DMS 273 (cell line): ENCODE data around the gene TAS2R41.

Experiments used
- DNase-seq: peaks from one replicate; lab custom pipeline; 2025; ENCODE audit not compliant: unreplicated experiment; lab: John Stamatoyannopoulos, UW

Gene TAS2R41, protein sequence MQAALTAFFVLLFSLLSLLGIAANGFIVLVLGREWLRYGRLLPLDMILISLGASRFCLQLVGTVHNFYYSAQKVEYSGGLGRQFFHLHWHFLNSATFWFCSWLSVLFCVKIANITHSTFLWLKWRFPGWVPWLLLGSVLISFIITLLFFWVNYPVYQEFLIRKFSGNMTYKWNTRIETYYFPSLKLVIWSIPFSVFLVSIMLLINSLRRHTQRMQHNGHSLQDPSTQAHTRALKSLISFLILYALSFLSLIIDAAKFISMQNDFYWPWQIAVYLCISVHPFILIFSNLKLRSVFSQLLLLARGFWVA

GRCh38 chr7:143477501-143478150 is at the start of gene TAS2R41:
TAS2R41 (plus strand) TSS chr7:143477873; CDS start chr7:143477873, 0 bp downstream.
- DNase-seq, result no peak

- DNase-seq, result no peak
These were observed 47.6 kb upstream of the TAS2R41 start for GRCh38 chr7:143429770-143430698.

DNA sequence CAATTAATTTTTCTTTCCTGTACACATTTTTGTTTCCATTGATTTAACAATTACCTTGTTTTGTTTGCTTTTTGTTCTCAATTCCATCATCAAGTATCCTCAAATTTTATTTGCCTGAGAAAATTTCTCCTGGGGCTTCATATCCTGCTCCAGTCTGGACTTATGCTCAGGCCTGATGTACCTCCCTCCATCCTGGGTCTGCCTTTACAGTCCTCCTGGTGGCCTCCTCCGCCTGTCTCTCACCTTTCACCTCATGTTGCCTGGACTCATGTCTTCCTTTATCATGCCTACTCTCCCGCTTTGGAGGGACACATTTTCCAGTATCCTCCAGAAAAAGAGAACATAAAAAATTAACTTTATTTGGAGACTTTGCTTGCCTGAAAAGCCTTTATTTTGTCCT is 46.6 kb upstream of the TAS2R41 start:
- no peak for DNase-seq

- DNase-seq, result no peak
These were observed 43.9 kb upstream of the TAS2R41 start for GRCh38 chr7:143433759-143434158.

- DNase-seq, result peak; percentile 33
These were observed 43.0 kb upstream of the TAS2R41 start for GRCh38 chr7:143434660-143435059.

DNA sequence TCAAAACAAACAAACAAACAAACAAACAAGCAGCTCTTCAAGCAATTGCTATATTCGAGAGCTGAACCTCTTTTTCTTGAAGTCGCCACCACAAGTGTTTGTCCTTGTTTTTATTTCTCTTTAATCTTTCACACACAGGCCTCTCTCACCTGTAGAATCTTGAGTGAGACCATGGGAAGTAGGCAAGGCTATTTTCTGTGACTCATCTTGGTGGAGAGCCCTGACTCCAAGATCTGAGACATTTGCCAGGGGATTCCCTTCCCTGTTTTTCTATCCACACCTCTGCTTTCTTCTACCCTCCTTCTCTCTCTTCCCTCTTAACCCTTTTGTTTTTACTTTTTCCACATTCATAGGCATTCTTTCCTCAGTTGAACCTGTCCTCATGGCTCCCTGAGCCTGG is 42.4 kb upstream of the TAS2R41 start:
- DNase-seq, result no peak

GRCh38 chr7:143436325-143436946 is 41.2 kb upstream of the TAS2R41 start:
- DNase-seq, result no peak

DNA sequence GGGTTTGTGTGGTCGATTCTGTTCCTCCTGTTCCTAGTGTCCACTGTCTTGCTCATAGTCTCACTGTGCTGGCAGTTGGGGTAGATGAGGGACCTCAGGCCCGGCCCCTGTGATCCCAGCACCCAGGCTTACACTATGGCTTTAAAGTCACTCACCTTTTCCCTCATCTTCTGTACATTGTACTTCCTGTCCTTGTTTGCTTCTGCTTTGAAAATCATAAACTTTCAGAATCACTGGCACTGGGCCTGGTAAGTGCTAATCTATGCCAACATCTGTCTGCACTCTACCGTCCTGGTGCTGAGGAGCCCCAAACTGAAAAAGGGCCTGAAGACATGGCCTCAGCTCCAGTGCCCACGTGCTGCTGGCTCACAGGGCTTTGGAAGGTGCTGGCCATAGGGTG is 40.1 kb upstream of the TAS2R41 start:
- no peak for DNase-seq

DNA sequence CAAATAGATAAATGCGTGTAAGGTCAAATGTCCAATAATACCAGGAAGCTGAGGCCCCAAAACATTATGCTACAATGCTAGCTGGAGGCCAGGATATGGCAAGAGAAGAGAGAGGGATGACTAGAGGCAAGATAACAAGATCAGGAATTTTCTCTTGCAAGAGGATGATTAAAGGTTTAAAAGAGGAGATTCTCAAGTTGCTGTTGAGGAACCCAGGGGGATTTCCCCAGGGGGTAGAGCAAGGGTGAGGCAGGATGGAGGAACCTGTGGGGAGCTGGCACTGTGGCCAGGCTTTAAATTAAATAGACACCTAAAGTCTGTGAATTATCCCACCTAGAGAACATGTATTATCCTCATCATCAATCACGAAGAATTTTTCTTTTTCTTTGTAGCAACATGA is 37.8 kb upstream of the TAS2R41 start:
- no peak for DNase-seq

DNA sequence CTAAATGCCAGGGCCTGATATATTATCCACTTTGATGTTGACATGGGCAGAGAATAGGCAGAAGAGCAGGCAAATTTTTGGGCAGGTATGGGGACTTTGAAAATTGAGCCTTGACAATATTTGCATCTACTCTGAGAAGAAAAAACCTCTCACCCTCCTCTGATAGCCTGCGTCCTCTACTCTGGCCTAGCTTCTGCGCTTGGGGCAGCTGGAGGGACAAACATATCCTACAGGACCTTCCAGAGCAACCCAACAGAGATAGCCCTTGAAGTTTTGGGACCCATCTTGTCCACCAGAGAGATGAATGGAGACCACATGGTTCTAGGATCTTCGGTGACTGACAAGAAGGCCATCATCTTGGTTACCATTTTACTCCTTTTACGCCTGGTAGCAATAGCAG is 34.5 kb upstream of the TAS2R41 start, which contains the start of gene TAS2R60:
Gene TAS2R60, plus strand, starts transcription at position 301 of the 400 bp plus-strand sequence. Its CDS starts 0 bp downstream, at position 301.
- DNase-seq, result no peak

- no peak for DNase-seq
These were observed 33.5 kb upstream of the TAS2R41 start for GRCh38 chr7:143444063-143444782.

- DNase-seq, result no peak
These were observed 32.9 kb upstream of the TAS2R41 start for GRCh38 chr7:143444785-143445184.

DNA sequence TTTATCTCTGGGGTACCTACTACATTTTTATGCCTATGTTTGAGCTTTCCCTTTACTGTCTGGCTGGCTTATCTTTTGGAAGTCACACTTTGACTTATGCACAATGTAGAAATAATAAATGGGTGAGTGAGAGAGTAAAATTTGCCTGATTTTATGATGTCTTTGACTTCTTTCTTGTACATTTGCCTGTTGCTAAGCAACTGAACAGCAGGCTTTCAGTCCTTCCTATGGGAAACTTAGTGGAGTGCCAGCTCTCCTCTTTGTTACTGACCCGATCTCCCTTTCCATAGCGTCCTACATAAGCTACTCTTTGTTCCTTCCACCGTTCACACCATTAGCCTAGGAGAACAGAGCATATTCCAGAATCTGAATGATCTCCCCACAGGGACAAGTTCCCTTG is 30.2 kb upstream of the TAS2R41 start:
- peak; percentile 6 for DNase-seq

DNA sequence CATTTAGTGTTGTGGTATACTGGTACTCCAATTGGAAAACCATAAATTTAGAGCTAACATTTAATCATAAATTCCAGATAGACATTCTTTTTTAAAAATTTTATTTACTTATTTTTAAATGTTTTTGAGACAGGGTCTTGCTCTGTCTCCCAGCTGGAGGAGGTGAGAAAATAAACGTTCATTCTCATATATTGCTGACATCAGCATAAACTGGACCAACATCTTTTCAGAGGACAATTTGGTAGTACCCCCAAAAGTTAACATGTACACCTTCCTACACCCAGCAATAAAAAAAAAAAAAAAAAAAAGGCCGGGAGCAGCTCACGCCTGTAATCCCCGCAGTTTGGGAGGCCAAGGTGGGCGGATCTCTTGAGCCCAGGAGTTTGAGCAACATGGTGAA is 29.2 kb upstream of the TAS2R41 start:
- no peak for DNase-seq

- no peak for DNase-seq
These were observed 27.9 kb upstream of the TAS2R41 start for GRCh38 chr7:143449793-143450192.

DNA sequence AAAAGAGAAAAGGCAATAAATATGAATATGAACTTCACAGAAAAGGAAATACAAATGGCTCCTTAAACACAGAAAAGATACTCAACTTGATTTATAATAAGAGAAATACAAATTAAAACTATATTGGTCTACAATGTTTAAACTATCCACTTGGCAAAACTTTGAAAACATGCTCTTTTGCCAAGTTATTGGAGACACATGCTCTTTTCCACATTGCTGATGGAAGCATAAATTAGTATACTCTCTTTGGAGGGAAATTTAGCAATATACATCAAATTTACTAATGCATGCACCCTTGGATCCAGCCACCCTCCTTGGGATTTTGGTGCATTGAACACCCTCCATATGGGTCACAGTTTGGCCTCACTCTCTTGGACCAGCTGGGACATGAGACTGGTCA is 26.6 kb upstream of the TAS2R41 start:
- no peak for DNase-seq

GRCh38 chr7:143451746-143452145 is 25.9 kb upstream of the TAS2R41 start:
- no peak for DNase-seq

GRCh38 chr7:143452495-143452894 is 25.2 kb upstream of the TAS2R41 start:
- no peak for DNase-seq

DNA sequence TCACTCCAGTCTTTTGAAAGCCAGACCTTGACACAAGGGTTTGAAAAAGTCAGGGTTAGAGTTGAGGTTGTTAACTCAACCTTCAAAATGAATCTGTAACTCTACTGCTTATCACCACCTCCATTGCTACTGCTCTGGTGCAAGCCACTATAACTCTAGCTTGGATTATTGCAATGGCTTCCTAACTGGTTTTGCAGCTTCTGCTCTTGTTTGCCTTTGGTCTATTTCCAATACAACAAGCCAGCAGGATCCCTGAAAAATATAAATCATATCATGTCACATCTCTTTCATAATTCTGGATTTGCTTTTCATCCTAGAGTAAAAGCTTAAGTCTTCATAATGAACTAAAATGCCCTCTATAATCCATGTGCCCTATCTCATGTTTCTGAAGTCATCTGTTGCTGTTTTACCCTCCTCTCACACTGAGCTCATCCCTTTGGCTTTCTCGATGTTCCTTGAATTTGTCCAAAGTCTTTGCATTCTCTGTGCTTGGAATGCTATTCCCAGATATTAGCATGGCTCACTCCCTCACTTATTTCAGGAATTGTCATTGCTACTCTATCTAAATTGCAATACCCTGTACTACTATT is 23.5 kb upstream of the TAS2R41 start:
- DNase-seq, result no peak

DNA sequence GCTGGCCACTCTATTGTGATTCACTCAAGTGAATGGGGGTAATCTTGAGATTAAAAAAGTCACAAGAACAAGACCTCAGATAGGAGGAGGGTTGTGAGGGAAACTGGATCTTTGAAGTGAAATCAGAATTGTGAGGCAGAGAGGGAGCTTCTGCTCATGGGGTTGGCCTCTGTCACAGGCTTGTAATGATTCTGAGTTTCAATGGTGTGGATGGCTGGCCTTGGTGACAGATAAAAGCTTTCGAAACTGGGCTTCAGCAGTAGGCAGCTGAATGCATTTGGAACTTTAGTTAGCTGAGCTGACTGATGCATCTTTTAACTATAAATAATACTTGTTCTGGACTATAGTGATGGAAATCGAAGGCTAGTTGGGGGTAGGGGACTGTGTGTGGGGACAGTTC is 22.2 kb upstream of the TAS2R41 start:
- DNase-seq, result no peak
